Uterus (tissue), 2 donors: ENCODE data around the gene TTLL1.

ENCODE experiments used
- CTCF ChIP-seq, 4 experiments: fragments of 200-600 bp in 2 of 4; fragments of 450-650 bp in 2 of 4; sonication (generic) in 2 of 4; IDR thresholded peaks; one replicate each; pipeline ENCODE4 v1.5.1; 2016 to 2019; ENCODE audit warnings: antibody characterized with exemption in 4 of 4, mild to moderate bottlenecking in 2 of 4, moderate library complexity in 1 of 4
- POLR2A ChIP-seq, 2 donors: fragments of 450-650 bp; IDR thresholded peaks; one replicate each; pipeline ENCODE4 v1.6.1; 2016; ENCODE audit warnings: antibody characterized with exemption in 2 of 2, mild to moderate bottlenecking in 1 of 2, moderate library complexity in 1 of 2

GRCh38 chr22:43109511-43109910 lies 20.3 kb upstream of the TTLL1 start:
- TF ChIP-seq POLR2A (IDR thresholded peaks at IDR 0.05) (no peak), CTCF (IDR thresholded peaks at IDR 0.05) (no peak)
